Measurements from ENCODE around the gene HECTD4.
"Not testable (repeated sequence)": the region's sequence is repeated elsewhere in the genome, so short reads cannot be mapped to it uniquely, and the experiment has no call there.

HECTD4 gene

GRCh38 chr12:112160611-112161010, 221.6 kb downstream of the HECTD4 start:
- H3K4me3 ChIP-seq (replicated peaks in 1 of 2; ENCODE audit: low read depth in 2 of 2, low read length in 2 of 2), result no peak overlapping the region
- DNase-seq (ENCODE audit: low read depth in 2 of 2), result no peak
- TF ChIP-seq CTCF (IDR thresholded peaks at IDR 0.05; ENCODE audit: low read depth, low read length), result no peak

- TF ChIP-seq CTCF (IDR thresholded peaks at IDR 0.05; ENCODE audit: low read depth, low read length), result no peak
- H3K4me3 ChIP-seq (replicated peaks in 1 of 2; ENCODE audit: low read depth in 2 of 2, low read length in 2 of 2), result no peak overlapping the region
- no peak for DNase-seq (ENCODE audit: low read depth in 2 of 2)
Measured at GRCh38 chr12:112159146-112159541, 223.1 kb downstream of the HECTD4 start.

GRCh38 chr12:112158461-112159145, 223.6 kb downstream of the HECTD4 start:
- not testable (repeated sequence) for DNase-seq (ENCODE audit: low read depth in 2 of 2)

GRCh38 chr12:112153893-112154219, 228.4 kb downstream of the HECTD4 start:
- H3K4me3 ChIP-seq (replicated peaks in 1 of 2; ENCODE audit: low read depth in 2 of 2, low read length in 2 of 2), result no peak overlapping the region
- no peak for TF ChIP-seq CTCF (IDR thresholded peaks at IDR 0.05; ENCODE audit: low read depth, low read length)
- DNase-seq (ENCODE audit: low read depth in 2 of 2), result no peak

More at GRCh38 chr12:112158461-112159145, 223.6 kb downstream of the HECTD4 start:
- not testable (repeated sequence) for H3K4me3 ChIP-seq (replicated peaks in 1 of 2; ENCODE audit: low read depth in 2 of 2, low read length in 2 of 2)

GRCh38 chr12:112153181-112153892, 228.9 kb downstream of the HECTD4 start:
- no peak for DNase-seq (ENCODE audit: low read depth in 2 of 2)
- no peak for TF ChIP-seq CTCF (IDR thresholded peaks at IDR 0.05; ENCODE audit: low read depth, low read length)
- H3K4me3 ChIP-seq (replicated peaks in 1 of 2; ENCODE audit: low read depth in 2 of 2, low read length in 2 of 2), result no peak overlapping the region

- H3K4me3 ChIP-seq (replicated peaks in 1 of 2; ENCODE audit: low read depth in 2 of 2, low read length in 2 of 2), result no peak overlapping the region
- TF ChIP-seq CTCF (IDR thresholded peaks at IDR 0.05; ENCODE audit: low read depth, low read length), result no peak
- no peak for DNase-seq (ENCODE audit: low read depth in 2 of 2)
Measured at GRCh38 chr12:112151766-112152541, 230.3 kb downstream of the HECTD4 start.

GRCh38 chr12:112149596-112149995, 232.6 kb downstream of the HECTD4 start:
- no peak overlapping the region for H3K4me3 ChIP-seq (replicated peaks in 1 of 2; ENCODE audit: low read depth in 2 of 2, low read length in 2 of 2)
- TF ChIP-seq CTCF (IDR thresholded peaks at IDR 0.05; ENCODE audit: low read depth, low read length), result no peak
- DNase-seq (ENCODE audit: low read depth in 2 of 2), result no peak
